HCT116 (cell line): ENCODE results near the gene PHLDA1. TPM values are rescaled to one million over a fixed set of nuclear protein-coding genes. Genes with fewer than 3 reads are reported as not detected.
"Not testable (repeated sequence)": the region's sequence is repeated elsewhere in the genome, so short reads cannot be mapped to it uniquely, and the experiment has no call there.

Source experiments
- ATAC-seq: fragments of 200-7000 bp; cut with Tn5 transposase; 2 replicates; pipeline ENCODE4 v1.9.1; 2020; ENCODE audit warnings: mild to moderate bottlenecking, moderate library complexity
- BruUV-seq: library from RNA; stranded (reverse); fragments of 400-500 nt; replicated peaks from 2 replicates; lab custom pipeline; 2021; lab: Mats Ljungman, UMichigan
- CTCF ChIA-PET: fragments of 300-600 bp; sonication (Branson Sonifier 250); formaldehyde crosslinking; loops from one replicate; lab custom pipeline; 2021; ENCODE audit warnings: antibody characterized with exemption; lab: Charles Lee
- POLR2A ChIA-PET: fragments of 300-600, 350-600 bp; sonication (Branson Sonifier 250); formaldehyde crosslinking; loops from one replicate; lab custom pipeline; 2021; ENCODE audit warnings: antibody characterized with exemption; lab: Charles Lee
- RAD21 ChIA-PET, 2 experiments: fragments of 300-600 bp; sonication (Branson Sonifier 250); formaldehyde crosslinking; loops; one replicate each; lab custom pipeline; 2023; ENCODE audit warnings: low total read pairs in 2 of 2; ENCODE audit not compliant: uncharacterized antibody in 2 of 2, unreplicated experiment in 2 of 2, low non-redundant PET in 1 of 2; lab: Charles Lee
- DNase-seq: peaks from one replicate; pipeline ENCODE4 v3.0.0-alpha.2; 2010; ENCODE audit warnings: low read depth, low spot score
- H2AFZ ChIP-seq: fragments of 200-600 bp; shearing (Covaris generic), sonication (generic); 2 replicates; pipeline ENCODE4 v1.6.1; 2017; ENCODE audit warnings: low read depth, mixed run types, mixed read lengths, antibody characterized with exemption, low read length; ENCODE audit not compliant: poor library complexity, severe bottlenecking
- H3K27ac ChIP-seq: 2 replicates; pipeline ENCODE4 v1.5.1; 2012; ENCODE audit warnings: low read depth, low read length
- H3K27me3 ChIP-seq: fragments of 200-600 bp; sonication (generic); 2 replicates; pipeline ENCODE4 v1.6.1; 2016; ENCODE audit warnings: mixed run types, low read length, mixed read lengths; ENCODE audit not compliant: insufficient read depth
- H3K36me3 ChIP-seq, 2 experiments: fragments of 200-500 bp in 1 of 2; fragments of 200-600 bp in 1 of 2; sonication (Bioruptor generic) in 1 of 2; sonication (generic) in 1 of 2; 2 replicates each; pipeline versions ENCODE4 v1.5.1 to v1.6.1; 2014 to 2016; ENCODE audit warnings: low read length in 2 of 2, inconsistent platforms in 1 of 2, mixed read lengths in 1 of 2, mixed run types in 1 of 2; ENCODE audit not compliant: insufficient read depth in 2 of 2, control insufficient read depth in 1 of 2
- H3K4me1 ChIP-seq, 2 experiments: fragments of 200-600 bp in 1 of 2; sonication (generic) in 1 of 2; 2 replicates each; pipeline versions ENCODE4 v1.5.1 to v1.6.1; 2012 to 2017; ENCODE audit warnings: low read length in 2 of 2, inconsistent platforms in 1 of 2, mild to moderate bottlenecking in 1 of 2, mixed read lengths in 1 of 2, mixed run types in 1 of 2, moderate library complexity in 1 of 2; ENCODE audit not compliant: insufficient read depth in 2 of 2, control insufficient read depth in 1 of 2
- H3K4me2 ChIP-seq: fragments of 200-600 bp; sonication (generic); 2 replicates; pipeline ENCODE4 v1.6.1; 2017; ENCODE audit warnings: mixed run types, low read length, mixed read lengths
- H3K4me3 ChIP-seq, 2 experiments: fragments of 200-600 bp in 1 of 2; sonication (generic) in 1 of 2; replicated peaks in 1 of 2; 2 replicates each; pipeline ENCODE4 v1.5.1; 2011 to 2016; ENCODE audit warnings: low read length in 2 of 2, control low read depth in 1 of 2, low read depth in 1 of 2, mild to moderate bottlenecking in 1 of 2, mixed read lengths in 1 of 2, mixed run types in 1 of 2
- H3K79me2 ChIP-seq: fragments of 200-600 bp; sonication (generic); 2 replicates; pipeline ENCODE4 v1.6.1; 2017; ENCODE audit warnings: mild to moderate bottlenecking, mixed run types, low read length, moderate library complexity, mixed read lengths; ENCODE audit not compliant: insufficient read depth
- H3K9ac ChIP-seq: fragments of 200-600 bp; sonication (generic); 2 replicates; pipeline ENCODE4 v1.6.1; 2016; ENCODE audit warnings: low read length, mixed read lengths
- H3K9me2 ChIP-seq: fragments of 200-600 bp; sonication (generic), shearing (Covaris generic); 2 replicates; pipeline ENCODE4 v1.6.1; 2017; ENCODE audit warnings: mixed run types, mild to moderate bottlenecking, moderate library complexity; ENCODE audit not compliant: insufficient read depth
- H3K9me3 ChIP-seq, 2 experiments: fragments of 200-500 bp in 1 of 2; fragments of 200-600 bp in 1 of 2; sonication (Bioruptor generic) in 1 of 2; sonication (generic) in 1 of 2; 2 replicates each; pipeline ENCODE4 v1.6.1; 2014 to 2017; ENCODE audit warnings: low read length in 2 of 2, mixed read lengths in 2 of 2, inconsistent platforms in 1 of 2, low read depth in 1 of 2, mild to moderate bottlenecking in 1 of 2, mixed run types in 1 of 2, moderate library complexity in 1 of 2; ENCODE audit not compliant: control insufficient read depth in 1 of 2, insufficient read depth in 1 of 2
- H4K20me1 ChIP-seq: fragments of 200-600 bp; sonication (generic), shearing (Covaris generic); 2 replicates; pipeline ENCODE4 v1.6.1; 2017; ENCODE audit warnings: mixed run types, mild to moderate bottlenecking, moderate library complexity; ENCODE audit not compliant: insufficient read depth
- CBX3 ChIP-seq: IDR thresholded peaks from 2 replicates; pipeline ENCODE4 v1.6.1; 2012; ENCODE audit warnings: low read depth
- CEBPB ChIP-seq: IDR thresholded peaks from 2 replicates; pipeline ENCODE4 v1.6.1; 2012; ENCODE audit warnings: low read depth
- EGR1 ChIP-seq: IDR thresholded peaks from 2 replicates; pipeline ENCODE4 v1.6.1; 2012; ENCODE audit warnings: low read depth
- ELF1 ChIP-seq: IDR thresholded peaks from 2 replicates; pipeline ENCODE4 v1.6.1; 2012; ENCODE audit warnings: low read depth, borderline replicate concordance
- EZH2 ChIP-seq: fragments of 200-600 bp; sonication (generic); IDR thresholded peaks from 2 replicates; pipeline ENCODE4 v1.6.1; 2017; ENCODE audit warnings: antibody characterized with exemption, mixed run types
- FOSL1 ChIP-seq: IDR thresholded peaks from 2 replicates; pipeline ENCODE4 v1.6.1; 2012; ENCODE audit warnings: low read depth
- JUND ChIP-seq: IDR thresholded peaks from 2 replicates; pipeline ENCODE4 v1.6.1; 2012
- POLR2A ChIP-seq: IDR thresholded peaks from 2 replicates; pipeline ENCODE4 v1.7.0; 2011; ENCODE audit warnings: borderline replicate concordance; ENCODE audit not compliant: insufficient read depth, insufficient read length; ENCODE audit errors: extremely low read depth
- POLR2AphosphoS5 ChIP-seq: IDR thresholded peaks from 2 replicates; pipeline ENCODE4 v1.6.1; 2011; ENCODE audit warnings: mild to moderate bottlenecking, low read depth, low read length, moderate library complexity
- RAD21 ChIP-seq: IDR thresholded peaks from 2 replicates; pipeline ENCODE4 v1.6.1; 2012; ENCODE audit warnings: low read depth, mild to moderate bottlenecking
- SIN3A ChIP-seq: IDR thresholded peaks from 2 replicates; pipeline ENCODE4 v1.6.1; 2012; ENCODE audit warnings: low read depth
- SP1 ChIP-seq: IDR thresholded peaks from 2 replicates; pipeline ENCODE4 v1.6.1; 2012; ENCODE audit warnings: low read depth
- SRF ChIP-seq: IDR thresholded peaks from 2 replicates; pipeline ENCODE4 v1.6.1; 2012; ENCODE audit warnings: low read depth
- TCF7L2 ChIP-seq: IDR thresholded peaks from 2 replicates; pipeline ENCODE4 v1.7.0; 2011; ENCODE audit warnings: borderline replicate concordance, inconsistent platforms; ENCODE audit not compliant: insufficient read depth, insufficient read length; ENCODE audit errors: extremely low read depth
- YY1 ChIP-seq: IDR thresholded peaks from 2 replicates; pipeline ENCODE4 v1.6.1; 2011; ENCODE audit warnings: low read length, low read depth, moderate library complexity, mild to moderate bottlenecking; ENCODE audit not compliant: insufficient replicate concordance; ENCODE audit errors: extremely low read depth
- ZFX ChIP-seq: fragments of 450-650 bp; IDR thresholded peaks from 2 replicates; pipeline ENCODE4 v1.6.1; 2017
- ZNF274 ChIP-seq: fragments of 200-500 bp; sonication (Bioruptor generic); IDR thresholded peaks from 2 replicates; pipeline ENCODE4 v1.6.1; 2014; ENCODE audit warnings: mild to moderate bottlenecking, low read depth, low read length, inconsistent platforms
- intact Hi-C: fragments of 100-400 bp; cut with micrococcal nuclease; formaldehyde crosslinking; loops from 2 replicates; pipeline ENCODE4 v1.10.0; 2022
- total RNA-seq: library from RNA; stranded (reverse); gene quantifications from one replicate; pipeline ENCODE4 v1.2.1, GENCODE V29; 2021; ENCODE audit not compliant: unreplicated experiment
- TF ChIP-seq, protein P1 (sequence below): IDR thresholded peaks from 2 replicates; pipeline ENCODE4 v1.6.1; 2012; ENCODE audit warnings: low read depth
- TF ChIP-seq, protein P2 (sequence below): IDR thresholded peaks from 2 replicates; pipeline ENCODE4 v1.6.1; 2012
- TF ChIP-seq, protein P3 (sequence below): IDR thresholded peaks from 2 replicates; pipeline ENCODE4 v1.6.1; 2012

Gene PHLDA1
- total RNA-seq, 1 experiment from 2014 or later, result 231 TPM

DNA sequence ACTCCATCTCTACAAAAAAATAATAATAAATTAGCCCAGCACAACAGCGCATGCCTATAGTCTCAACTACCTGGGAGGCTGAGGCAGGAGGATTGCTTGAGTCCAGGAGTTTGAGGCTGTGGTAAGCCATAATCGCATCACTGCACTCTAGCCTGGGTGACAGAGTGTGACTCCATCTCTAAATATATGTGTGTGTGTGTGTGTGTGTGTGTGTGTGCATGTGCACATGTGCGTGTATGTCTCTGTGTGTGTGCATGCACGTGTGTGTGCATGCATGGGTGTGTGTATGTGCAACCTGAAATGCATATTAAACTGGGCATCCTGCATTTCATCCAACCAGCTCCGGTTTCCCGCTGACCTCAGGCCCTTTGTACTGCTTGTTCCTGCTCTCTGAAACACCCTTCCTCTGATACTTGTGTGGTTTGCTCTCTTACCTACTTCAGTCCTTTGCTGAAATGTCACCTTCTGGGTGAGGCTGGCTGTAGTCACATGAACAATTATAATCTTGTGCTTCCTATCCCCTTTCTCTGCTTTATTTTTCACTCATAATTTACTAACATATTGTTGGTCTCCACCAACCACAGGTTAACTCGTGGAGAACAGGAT lies 46.9 kb downstream of the PHLDA1 start:
- intact Hi-C loops, result no loop called here
- H3K9ac ChIP-seq, result peak overlapping the region; percentile 60

DNA sequence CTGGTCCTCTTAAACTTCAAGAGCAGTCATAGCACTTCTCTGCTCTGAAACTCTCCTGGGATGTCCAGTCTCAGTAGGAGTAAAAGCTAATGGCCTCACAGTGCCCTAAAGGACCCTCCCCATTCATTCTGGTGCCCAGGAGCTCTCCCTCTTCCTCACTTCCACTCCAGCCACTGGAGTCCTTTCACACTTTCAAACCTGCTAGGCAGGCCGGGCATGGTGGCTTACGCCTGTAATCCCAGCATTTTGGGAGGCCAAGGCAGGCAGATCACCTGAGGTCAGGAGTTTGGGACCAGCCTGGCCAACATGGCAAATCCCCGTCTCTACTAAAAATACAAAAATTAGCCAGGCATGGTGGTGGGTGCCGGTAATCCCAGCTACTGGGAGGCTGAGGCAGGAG lies 47.7 kb downstream of the PHLDA1 start:
- POLR2A ChIA-PET, result interaction anchor here (0.7 to 1.3 kb wide), 2 partner anchors 44 to 224 kb away, joined by 3 read pairs; no protein-coding TSS in a partner anchor
- Histone ChIP-seq H3K9ac (peak overlapping the region; percentile 60), H3K4me1 (peaks cover 66 to 76% of the 10 kb centered on the region in 2 experiments), H3K4me2 (peak overlapping the region; percentile 57), H3K79me2 (peaks cover 11% of the 10 kb centered on the region; the same call in 1 of the 2 replicates), H3K27ac (peak overlapping the region; percentile 98)
- ATAC-seq, H4K20me1 ChIP-seq, BruUV-seq, H2AFZ ChIP-seq, DNase-seq, intact Hi-C loops, RAD21 ChIA-PET, H3K36me3 ChIP-seq, H3K27me3 ChIP-seq, H3K4me3 ChIP-seq, CTCF ChIA-PET, H3K9me2 ChIP-seq, H3K9me3 ChIP-seq: not testable (repeated sequence)

More for the DNA sequence above, 46.9 kb downstream of the PHLDA1 start:
- ChIA-PET POLR2A (interaction anchor here (0.7 to 1.1 kb wide), 2 partner anchors 142 to 349 kb away, joined by 3 read pairs; no protein-coding TSS in a partner anchor), CTCF (no interaction called here), RAD21 (no interaction called here)
- Histone ChIP-seq H3K27me3 (no peaks in the 10 kb centered on the region), H3K9me3 (no peaks in the 10 kb centered on the region), H3K4me2 (peak overlapping the region; percentile 65), H2AFZ (no peak overlapping the region), H3K4me1 (peaks cover 58 to 68% of the 10 kb centered on the region in 2 experiments), H3K79me2 (peaks cover 11% of the 10 kb centered on the region; the same call in 1 of the 2 replicates), H3K36me3 (no peaks in the 10 kb centered on the region), H3K9me2 (no peaks in the 10 kb centered on the region), H3K4me3 (no peak overlapping the region), H3K27ac (peak overlapping the region; percentile 98), H4K20me1 (no peaks in the 10 kb centered on the region)
- ATAC-seq (no peak), DNase-seq (no peak)
- BruUV-seq, result no TSS peak
- TF ChIP-seq, protein P1, sequence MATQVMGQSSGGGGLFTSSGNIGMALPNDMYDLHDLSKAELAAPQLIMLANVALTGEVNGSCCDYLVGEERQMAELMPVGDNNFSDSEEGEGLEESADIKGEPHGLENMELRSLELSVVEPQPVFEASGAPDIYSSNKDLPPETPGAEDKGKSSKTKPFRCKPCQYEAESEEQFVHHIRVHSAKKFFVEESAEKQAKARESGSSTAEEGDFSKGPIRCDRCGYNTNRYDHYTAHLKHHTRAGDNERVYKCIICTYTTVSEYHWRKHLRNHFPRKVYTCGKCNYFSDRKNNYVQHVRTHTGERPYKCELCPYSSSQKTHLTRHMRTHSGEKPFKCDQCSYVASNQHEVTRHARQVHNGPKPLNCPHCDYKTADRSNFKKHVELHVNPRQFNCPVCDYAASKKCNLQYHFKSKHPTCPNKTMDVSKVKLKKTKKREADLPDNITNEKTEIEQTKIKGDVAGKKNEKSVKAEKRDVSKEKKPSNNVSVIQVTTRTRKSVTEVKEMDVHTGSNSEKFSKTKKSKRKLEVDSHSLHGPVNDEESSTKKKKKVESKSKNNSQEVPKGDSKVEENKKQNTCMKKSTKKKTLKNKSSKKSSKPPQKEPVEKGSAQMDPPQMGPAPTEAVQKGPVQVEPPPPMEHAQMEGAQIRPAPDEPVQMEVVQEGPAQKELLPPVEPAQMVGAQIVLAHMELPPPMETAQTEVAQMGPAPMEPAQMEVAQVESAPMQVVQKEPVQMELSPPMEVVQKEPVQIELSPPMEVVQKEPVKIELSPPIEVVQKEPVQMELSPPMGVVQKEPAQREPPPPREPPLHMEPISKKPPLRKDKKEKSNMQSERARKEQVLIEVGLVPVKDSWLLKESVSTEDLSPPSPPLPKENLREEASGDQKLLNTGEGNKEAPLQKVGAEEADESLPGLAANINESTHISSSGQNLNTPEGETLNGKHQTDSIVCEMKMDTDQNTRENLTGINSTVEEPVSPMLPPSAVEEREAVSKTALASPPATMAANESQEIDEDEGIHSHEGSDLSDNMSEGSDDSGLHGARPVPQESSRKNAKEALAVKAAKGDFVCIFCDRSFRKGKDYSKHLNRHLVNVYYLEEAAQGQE, result no peak
- TF ChIP-seq TCF7L2, result no peak
- no peak for TF ChIP-seq SRF
- no peak for TF ChIP-seq FOSL1
- TF ChIP-seq JUND, result no peak
- no peak for TF ChIP-seq POLR2A
- TF ChIP-seq, protein P2, sequence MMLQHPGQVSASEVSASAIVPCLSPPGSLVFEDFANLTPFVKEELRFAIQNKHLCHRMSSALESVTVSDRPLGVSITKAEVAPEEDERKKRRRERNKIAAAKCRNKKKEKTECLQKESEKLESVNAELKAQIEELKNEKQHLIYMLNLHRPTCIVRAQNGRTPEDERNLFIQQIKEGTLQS, result no peak
- TF ChIP-seq RAD21, result no peak
- TF ChIP-seq ZFX, result no peak
- no peak for TF ChIP-seq ELF1
- no peak for TF ChIP-seq SP1
- TF ChIP-seq CEBPB, result no peak
- TF ChIP-seq, protein P3, sequence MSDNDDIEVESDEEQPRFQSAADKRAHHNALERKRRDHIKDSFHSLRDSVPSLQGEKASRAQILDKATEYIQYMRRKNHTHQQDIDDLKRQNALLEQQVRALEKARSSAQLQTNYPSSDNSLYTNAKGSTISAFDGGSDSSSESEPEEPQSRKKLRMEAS, result no peak
- TF ChIP-seq EZH2, result no peak
- no peak for TF ChIP-seq YY1
- no peak for TF ChIP-seq ZNF274
- TF ChIP-seq POLR2AphosphoS5, result no peak
- TF ChIP-seq SIN3A, result no peak
- TF ChIP-seq EGR1, result no peak
- no peak for TF ChIP-seq CBX3
